ENCODE measurements around the gene NAV2.
"Not testable (repeated sequence)": the region's sequence is repeated elsewhere in the genome, so short reads cannot be mapped to it uniquely, and the experiment has no call there.

Gene NAV2

GRCh38 chr11:20109731-20110445 is 397.3 kb downstream of the NAV2 start:
- DNase-seq, result no peak

- peak; percentile 53 for DNase-seq
Measured at GRCh38 chr11:20110908-20111669, 398.5 kb downstream of the NAV2 start.

GRCh38 chr11:20111871-20112270 is 399.2 kb downstream of the NAV2 start:
- DNase-seq, result no peak

GRCh38 chr11:20112291-20113148 is 399.9 kb downstream of the NAV2 start:
- DNase-seq, result no peak

GRCh38 chr11:20113149-20113438 is 400.5 kb downstream of the NAV2 start:
- DNase-seq, result no peak

- DNase-seq, result no peak
Measured at GRCh38 chr11:20114588-20114987, 402.0 kb downstream of the NAV2 start.

GRCh38 chr11:20116825-20117224 is 404.2 kb downstream of the NAV2 start:
- DNase-seq, result no peak

GRCh38 chr11:20117291-20117690 is 404.7 kb downstream of the NAV2 start:
- no peak for DNase-seq

- DNase-seq, result no peak
Measured at GRCh38 chr11:20118209-20118608, 405.6 kb downstream of the NAV2 start.

GRCh38 chr11:20119315-20119714 is 406.7 kb downstream of the NAV2 start:
- DNase-seq, result no peak

- no peak for DNase-seq
Measured at GRCh38 chr11:20120134-20120925, 407.7 kb downstream of the NAV2 start.

GRCh38 chr11:20122131-20122530 is 409.5 kb downstream of the NAV2 start:
- DNase-seq, result no peak

- DNase-seq, result no peak
Measured at GRCh38 chr11:20125927-20126326, 413.3 kb downstream of the NAV2 start.

GRCh38 chr11:20126724-20127123 is 414.1 kb downstream of the NAV2 start:
- no peak for DNase-seq

GRCh38 chr11:20127671-20128527 is 415.3 kb downstream of the NAV2 start:
- DNase-seq, result peak; percentile 74

- not testable (repeated sequence) for DNase-seq
Measured at GRCh38 chr11:20128528-20128825, 415.8 kb downstream of the NAV2 start.

- DNase-seq, result no peak
Measured at GRCh38 chr11:20129665-20130064, 417.0 kb downstream of the NAV2 start.

GRCh38 chr11:20131788-20132666 is 419.4 kb downstream of the NAV2 start:
- peak; percentile 47 for DNase-seq

- no peak for DNase-seq
Measured at GRCh38 chr11:20132667-20133039, 420.0 kb downstream of the NAV2 start.

- DNase-seq, result no peak
Measured at GRCh38 chr11:20134991-20135736, 422.5 kb downstream of the NAV2 start.

All from CD4-positive, alpha-beta T cell treated with Interleukin-10 for 1 hour (primary cell).